Transverse colon (tissue), 4 donors: ENCODE data around the gene HEBP1.

Source experiments
- CTCF ChIP-seq, 5 experiments: fragments of 200-600 bp in 3 of 5; fragments of 450-650 bp in 2 of 5; sonication (generic) in 3 of 5; IDR thresholded peaks; 1 replicate in 2 of 5; 2 replicates in 3 of 5; pipeline ENCODE4 v1.5.1; 2016 to 2017; ENCODE audit warnings: antibody characterized with exemption in 5 of 5, inconsistent platforms in 3 of 5, mild to moderate bottlenecking in 2 of 5, moderate library complexity in 1 of 5
- EP300 ChIP-seq: sonication (generic); formaldehyde crosslinking; IDR thresholded peaks from one replicate; pipeline ENCODE4 v1.6.1; 2017; ENCODE audit warnings: antibody characterized with exemption, low read depth
- POLR2A ChIP-seq: fragments of 450-650 bp; IDR thresholded peaks from one replicate; pipeline ENCODE4 v1.6.1; 2016; ENCODE audit warnings: antibody characterized with exemption, mild to moderate bottlenecking, moderate library complexity
- POLR2AphosphoS5 ChIP-seq, 3 donors: sonication (generic); formaldehyde crosslinking; IDR thresholded peaks; one replicate each; pipeline ENCODE4 v1.6.1; 2016; ENCODE audit warnings: antibody characterized with exemption in 3 of 3

DNA sequence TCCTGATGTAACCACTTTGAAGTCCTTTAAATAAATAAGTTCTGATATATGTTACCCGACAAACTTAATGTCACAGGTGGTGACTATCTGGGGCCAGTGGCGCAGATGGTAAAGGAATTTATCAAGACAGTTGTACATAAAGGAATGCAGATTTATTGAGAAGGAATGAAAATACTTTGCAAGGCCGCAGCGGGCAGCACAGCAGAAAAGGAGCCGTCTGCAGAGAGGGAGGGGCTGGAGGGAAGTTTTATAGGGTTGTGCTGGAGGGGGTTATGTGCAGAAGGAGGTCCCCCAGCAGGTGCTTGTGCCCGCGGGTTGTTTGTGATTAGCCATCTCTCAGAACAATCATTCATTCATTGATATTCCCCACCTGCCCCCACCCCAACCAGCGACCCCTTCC is 65.5 kb downstream of the HEBP1 start:
- TF ChIP-seq CTCF (IDR thresholded peaks at IDR 0.05) (no peak), EP300 (no peak), POLR2A (no peak), POLR2AphosphoS5 (IDR thresholded peaks at IDR 0.05) (no peak)
